GM08714 (cell line): ENCODE results near the gene AJUBA.

Experiments
- H3K4me3 ChIP-seq: fragments of 200-500 bp; sonication (Bioruptor generic); 2 replicates; pipeline ENCODE4 v1.5.1; 2014; ENCODE audit warnings: mild to moderate bottlenecking, low read length, inconsistent platforms
- ZNF274 ChIP-seq: IDR thresholded peaks from 2 replicates; pipeline ENCODE4 v1.6.1; 2012; ENCODE audit warnings: mild to moderate bottlenecking, low read depth, low read length

AJUBA gene

DNA sequence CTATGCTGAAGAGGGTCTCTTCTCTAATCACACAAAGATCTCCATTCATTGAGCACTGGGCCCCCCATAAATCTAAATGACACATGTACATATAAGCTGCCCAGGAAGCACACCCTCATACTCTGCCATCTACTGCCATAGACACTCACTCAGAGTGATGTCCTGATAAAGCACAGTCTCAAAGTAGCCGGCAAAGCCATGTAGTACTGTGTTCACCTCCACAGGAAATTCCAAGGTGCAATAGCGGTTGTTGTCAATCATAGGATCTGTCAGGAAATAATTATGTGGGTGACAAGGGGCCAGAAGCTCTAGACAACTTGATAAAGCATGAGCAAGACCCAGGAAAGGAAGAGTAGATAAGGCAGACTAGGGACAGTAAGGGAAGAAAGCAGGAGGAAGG, 60.1 kb downstream of the AJUBA start:
- TF ChIP-seq ZNF274: no peak
- no peak overlapping the region for H3K4me3 ChIP-seq
